Heart left ventricle (tissue), 13 donors: Measurements from ENCODE around the gene APP.

Experiments
- CTCF ChIP-seq, 12 donors: fragments of 200-600 bp; sonication (generic) in 4 of 12; IDR thresholded peaks; one replicate each; pipeline versions ENCODE4 v1.5.0 to v1.8.0; 2018 to 2022; ENCODE audit warnings: antibody characterized with exemption in 12 of 12, mild to moderate bottlenecking in 5 of 12
- POLR2A ChIP-seq, 2 donors: fragments of 450-650 bp; IDR thresholded peaks; one replicate each; pipeline ENCODE4 v1.6.1; 2017; ENCODE audit warnings: antibody characterized with exemption in 2 of 2, mild to moderate bottlenecking in 2 of 2, moderate library complexity in 2 of 2
- donor health status: ischemic (EF 13 %, LVEDD 7.1; RV severe dilation, severe dysfunction).
- donor health status: DM: no; HTN: yes; CAD: no.
- donor health status: DM: no; HTN: no; CAD: no.
- donor health status: ischemic (EF 25% LVEDD 6.9; RV normal size, moderate dysfunction).
- donor health status: ischemic (EF 25% LVEDD 5.7; RV mildly dilated, moderate dysfunction).
- donor health status: ischemic (EF 35%, LVEDD 5.7; RV mildly dilated, moderate dysfunction).
- donor health status: nonischemic (EF 11% LVEDD 7.7; RV severe dilation, severe dysfunction).
- donor health status: DM: yes; HTN: yes; CAD: no.
- donor health status: PGD.
- donor health status: ischemic (EF 29% LVEDD 5.4; RV normal size, mild dysfunction).
- donor health status: nonischemic (EF 23%, LVEDD 6.1; RV moderate dilation, normal function).

GRCh38 chr21:26212220-26212619 is 41.6 kb upstream of the APP start:
- no peak for TF ChIP-seq CTCF (IDR thresholded peaks at IDR 0.05)
- no peak for TF ChIP-seq POLR2A (IDR thresholded peaks at IDR 0.05)
